ENCODE measurements around the gene SEC22B.
"Not testable (repeated sequence)": the region's sequence is repeated elsewhere in the genome, so short reads cannot be mapped to it uniquely, and the experiment has no call there.

- not testable (repeated sequence) for TF ChIP-seq HEYL (CRISPR knock-in tag; IDR thresholded peaks at IDR 0.05); CTCF (IDR thresholded peaks at IDR 0.05); POLR2A (IDR thresholded peaks at IDR 0.05; ENCODE audit: low read length); CBX2 (IDR thresholded peaks at IDR 0.05; ENCODE audit: borderline replicate concordance, low read depth); MYC (IDR thresholded peaks at IDR 0.05; ENCODE audit: borderline replicate concordance, low read length); KDM1A (IDR thresholded peaks at IDR 0.05; ENCODE audit: low read depth); FOSB (CRISPR knock-in tag; IDR thresholded peaks at IDR 0.05); EHF (CRISPR knock-in tag; IDR thresholded peaks at IDR 0.05); EP300 (IDR thresholded peaks at IDR 0.05); RFX5 (IDR thresholded peaks at IDR 0.05); HOXA7 (CRISPR knock-in tag; IDR thresholded peaks at IDR 0.05); TP53 (CRISPR knock-in tag; IDR thresholded peaks at IDR 0.05); RCOR1 (IDR thresholded peaks at IDR 0.05; ENCODE audit: low read depth, low read length); USF2 (IDR thresholded peaks at IDR 0.05)
Measured at GRCh38 chr1:120123813-120124510, 52.4 kb downstream of the SEC22B start.

Data from A549 (cell line).